ENCODE measurements around the gene CNTNAP5.

GRCh38 chr2:124704071-124704925 lies 679.2 kb downstream of the CNTNAP5 start:
- TF ChIP-seq, protein P1, sequence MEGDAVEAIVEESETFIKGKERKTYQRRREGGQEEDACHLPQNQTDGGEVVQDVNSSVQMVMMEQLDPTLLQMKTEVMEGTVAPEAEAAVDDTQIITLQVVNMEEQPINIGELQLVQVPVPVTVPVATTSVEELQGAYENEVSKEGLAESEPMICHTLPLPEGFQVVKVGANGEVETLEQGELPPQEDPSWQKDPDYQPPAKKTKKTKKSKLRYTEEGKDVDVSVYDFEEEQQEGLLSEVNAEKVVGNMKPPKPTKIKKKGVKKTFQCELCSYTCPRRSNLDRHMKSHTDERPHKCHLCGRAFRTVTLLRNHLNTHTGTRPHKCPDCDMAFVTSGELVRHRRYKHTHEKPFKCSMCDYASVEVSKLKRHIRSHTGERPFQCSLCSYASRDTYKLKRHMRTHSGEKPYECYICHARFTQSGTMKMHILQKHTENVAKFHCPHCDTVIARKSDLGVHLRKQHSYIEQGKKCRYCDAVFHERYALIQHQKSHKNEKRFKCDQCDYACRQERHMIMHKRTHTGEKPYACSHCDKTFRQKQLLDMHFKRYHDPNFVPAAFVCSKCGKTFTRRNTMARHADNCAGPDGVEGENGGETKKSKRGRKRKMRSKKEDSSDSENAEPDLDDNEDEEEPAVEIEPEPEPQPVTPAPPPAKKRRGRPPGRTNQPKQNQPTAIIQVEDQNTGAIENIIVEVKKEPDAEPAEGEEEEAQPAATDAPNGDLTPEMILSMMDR (IDR thresholded peaks at IDR 0.05): no peak
- TF ChIP-seq POLR2A (IDR thresholded peaks at IDR 0.05) (no peak), POLR2AphosphoS5 (IDR thresholded peaks at IDR 0.05) (no peak)
